Cerebellar nuclear complex (tissue), 1 donor: ENCODE results near the gene ARHGEF4.

Source experiments
- DNase-seq, 2 experiments: peaks; one replicate each; lab custom pipeline; 2025; lab: John Stamatoyannopoulos, UW

ARHGEF4 gene

GRCh38 chr2:131014141-131014540, 177.4 kb downstream of the ARHGEF4 start:
- DNase-seq = no peak

- no peak for DNase-seq
Observed at GRCh38 chr2:131015764-131016163, 179.1 kb downstream of the ARHGEF4 start.

DNA sequence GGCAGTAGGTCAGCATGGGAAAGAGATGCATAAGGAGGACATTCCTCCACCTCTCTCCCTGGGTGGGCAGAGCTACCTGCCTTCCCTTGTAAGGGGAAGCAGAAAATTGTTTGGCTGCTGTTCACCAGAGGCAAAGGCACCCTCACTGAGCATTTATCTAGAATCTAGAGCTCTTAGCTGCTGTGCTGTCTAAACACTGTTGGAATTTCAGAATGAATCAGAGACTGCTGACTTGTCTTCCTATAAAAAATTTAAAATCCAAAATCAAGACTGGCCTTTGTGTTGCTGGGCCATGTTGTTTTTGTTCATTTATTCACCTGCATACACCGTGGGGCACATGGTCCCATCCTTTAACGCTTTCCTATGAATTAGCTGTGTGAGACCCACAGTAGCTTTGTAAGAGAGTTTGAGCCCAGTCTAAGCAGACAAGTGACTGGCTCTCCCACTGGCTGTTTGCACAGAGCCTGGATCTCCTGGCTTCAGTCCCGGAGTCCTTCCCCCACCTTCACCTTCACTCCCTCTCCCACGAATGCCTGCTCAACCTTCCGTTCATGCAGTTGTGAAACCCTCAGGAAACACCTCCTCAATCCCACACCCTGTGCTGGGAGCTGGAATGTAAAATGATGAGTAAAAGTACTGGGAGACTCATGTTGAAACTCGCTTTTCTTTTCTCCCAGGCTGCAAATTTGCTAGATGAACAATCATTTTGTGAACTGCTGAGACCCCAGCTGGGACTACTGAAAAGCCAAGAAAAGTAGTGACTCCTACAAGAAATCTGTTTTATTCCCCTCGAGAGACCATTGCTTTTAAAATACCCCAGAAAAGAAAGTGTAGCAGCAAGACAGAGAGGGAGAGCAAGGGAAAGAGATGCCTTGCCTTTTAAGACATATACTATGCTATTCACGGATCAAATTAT, 180.4 kb downstream of the ARHGEF4 start:
- no peak for DNase-seq

DNA sequence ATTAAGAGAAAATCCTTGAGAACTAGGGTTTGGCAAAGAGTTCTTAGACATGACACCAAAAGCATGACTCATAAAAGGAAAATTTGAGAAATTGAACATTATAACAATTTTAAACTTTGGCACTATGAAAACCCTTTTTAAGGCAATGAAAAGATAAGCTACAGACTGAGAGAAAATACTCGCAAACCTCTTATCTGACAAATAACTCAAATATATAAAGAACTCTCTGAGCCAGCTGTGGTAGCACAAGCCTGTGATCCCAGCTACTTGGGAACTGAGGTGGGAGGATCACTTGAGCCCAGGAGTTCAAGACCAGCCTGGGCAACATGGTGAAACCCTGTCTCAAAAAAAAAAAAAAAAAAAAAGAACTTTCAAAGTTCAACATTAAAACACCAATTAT, 186.0 kb downstream of the ARHGEF4 start:
- no peak for DNase-seq

DNA sequence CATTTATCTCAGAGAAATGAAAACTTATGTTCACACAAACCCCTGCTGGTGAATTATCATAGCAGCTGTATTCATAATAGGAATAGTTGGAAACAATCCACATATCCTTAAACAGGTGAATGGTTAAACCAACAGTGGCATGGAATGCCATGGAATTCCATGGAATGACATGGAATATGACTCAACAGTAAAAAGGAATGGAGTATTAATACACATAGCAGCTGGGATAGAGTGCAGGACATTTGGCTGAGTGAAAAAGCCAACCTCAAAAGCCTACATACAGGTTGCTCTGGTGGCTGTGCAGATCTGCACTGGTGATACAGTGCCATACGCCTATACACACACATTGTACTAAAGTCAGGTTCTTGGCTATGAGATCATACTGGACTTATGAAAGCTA, 187.0 kb downstream of the ARHGEF4 start:
- no peak for DNase-seq

DNA sequence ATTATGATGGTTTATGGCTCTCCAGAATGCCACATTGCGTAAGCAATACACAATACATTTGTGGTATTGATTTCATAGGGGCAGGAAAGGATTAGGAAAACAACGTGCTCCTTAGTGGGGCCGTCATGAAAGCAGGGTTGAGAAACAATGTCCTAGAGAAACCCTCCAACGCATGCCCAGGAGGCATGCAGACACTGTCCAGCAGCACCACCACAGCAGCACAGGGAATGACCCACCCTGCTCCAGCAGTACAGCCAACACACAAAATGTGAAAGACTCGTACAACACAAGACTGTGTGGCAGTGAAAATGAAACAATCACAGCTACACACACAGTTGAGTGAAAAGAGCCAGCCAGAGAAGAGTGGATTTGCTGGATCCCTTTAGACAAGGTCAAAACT, 190.2 kb downstream of the ARHGEF4 start:
- no peak for DNase-seq

DNA sequence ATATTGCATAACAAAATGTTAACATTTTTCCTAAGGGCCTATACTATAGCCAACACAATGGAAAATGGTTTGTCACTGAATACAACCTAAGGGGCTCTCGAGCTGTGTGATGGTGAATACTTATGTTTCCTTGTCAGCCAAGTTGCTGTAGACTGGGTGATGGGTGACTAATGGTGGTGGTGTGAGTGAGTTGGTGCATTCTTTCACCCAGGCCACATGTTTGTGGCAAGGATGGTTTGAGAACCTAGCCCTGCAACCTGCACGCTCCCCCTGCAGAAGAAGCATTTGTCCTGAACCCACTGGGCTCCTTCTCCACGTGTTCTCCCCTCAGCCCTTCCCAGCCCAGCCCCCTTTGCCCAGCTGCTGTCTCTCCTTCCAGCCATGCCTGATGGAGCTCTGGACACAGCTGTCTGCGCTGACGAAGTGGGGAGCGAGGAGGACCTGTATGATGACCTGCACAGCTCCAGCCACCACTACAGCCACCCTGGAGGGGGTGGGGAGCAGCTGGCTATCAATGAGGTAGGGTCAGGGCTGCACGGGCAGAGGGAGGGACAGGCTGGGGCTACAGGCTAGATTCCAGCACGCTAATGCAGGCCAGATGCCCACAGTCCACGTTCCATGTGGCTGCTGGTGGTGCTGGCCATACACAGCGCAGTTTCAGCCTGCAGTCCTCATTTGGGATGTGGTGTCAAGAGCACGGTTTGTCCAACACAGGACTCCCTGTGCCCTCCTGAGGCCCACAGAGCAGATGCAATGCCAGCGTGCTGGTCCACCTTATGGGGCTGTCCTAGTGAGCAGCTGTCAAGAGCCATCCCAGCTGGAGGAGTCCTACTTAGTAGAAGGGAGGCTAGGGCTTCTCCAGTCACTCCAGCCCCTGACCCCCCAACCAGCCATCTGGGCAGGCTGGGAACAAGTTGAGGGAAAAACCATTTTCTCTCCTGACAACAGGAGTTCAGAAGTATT, 191.1 kb downstream of the ARHGEF4 start:
- no peak for DNase-seq

GRCh38 chr2:131029812-131030211, 193.1 kb downstream of the ARHGEF4 start:
- no peak for DNase-seq

DNA sequence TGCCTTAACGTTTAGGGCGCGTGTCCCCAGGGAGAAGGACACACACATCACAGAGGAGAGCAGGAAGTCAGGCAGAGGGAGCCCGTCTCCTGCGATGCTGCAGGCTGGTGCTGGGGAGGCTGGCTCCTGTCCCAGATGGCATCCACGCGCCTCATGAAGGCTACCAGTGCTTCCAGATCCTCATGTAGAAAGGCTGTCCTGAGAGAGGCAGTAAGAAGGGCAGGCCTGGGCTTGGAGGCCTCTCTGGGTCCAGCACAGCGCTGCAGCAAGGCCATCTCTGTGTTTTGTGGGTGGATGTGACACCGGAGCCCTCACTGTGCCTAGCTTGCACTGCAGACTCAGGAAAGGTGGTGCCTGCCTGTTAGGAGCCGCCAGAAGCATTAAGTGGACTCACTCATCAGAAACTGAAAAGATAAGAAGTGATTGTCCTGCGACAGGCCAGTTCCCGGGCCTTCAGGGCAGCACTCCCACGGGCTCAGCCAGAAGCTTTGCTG, 193.8 kb downstream of the ARHGEF4 start:
- no peak for DNase-seq

DNA sequence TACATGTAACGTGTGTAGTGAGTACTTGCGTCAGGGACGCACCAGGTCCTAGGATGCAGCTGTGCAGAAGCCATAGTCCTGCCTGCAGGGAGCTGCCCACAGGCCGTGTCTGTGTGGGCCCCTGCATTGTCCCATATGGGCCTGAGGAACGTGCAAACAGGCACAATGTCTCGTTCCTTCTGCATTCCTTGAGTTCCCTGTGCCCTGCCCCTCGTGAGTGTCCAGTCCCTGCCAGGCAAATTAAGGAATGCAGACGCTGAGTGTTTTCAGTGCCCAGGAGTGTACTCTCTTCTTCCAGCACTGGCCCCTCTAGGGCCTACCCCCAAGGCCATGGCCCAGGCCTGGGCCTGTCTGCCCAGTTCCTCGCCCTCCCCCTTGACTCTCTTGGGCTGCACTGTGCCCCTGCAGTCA, 194.7 kb downstream of the ARHGEF4 start:
- no peak for DNase-seq

DNA sequence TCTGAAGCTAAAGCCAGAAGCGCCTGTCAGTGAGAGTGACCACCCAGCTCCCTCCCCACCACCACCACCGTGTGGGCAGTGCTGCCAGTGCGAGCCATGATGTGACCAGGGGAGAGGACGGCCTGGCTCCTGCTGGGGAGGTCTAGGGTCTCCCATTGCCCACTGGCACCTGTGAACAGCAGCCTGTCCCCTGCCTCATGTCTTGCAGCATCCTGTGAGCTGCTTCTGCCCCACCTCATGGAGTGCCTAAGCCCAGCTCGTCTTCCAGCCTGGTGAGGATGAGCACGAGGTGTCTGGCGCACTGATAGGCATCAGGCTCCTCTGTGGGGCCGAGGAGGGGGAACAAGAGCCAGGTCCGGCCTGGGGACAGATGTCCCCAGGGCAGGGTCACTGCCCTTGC, 195.2 kb downstream of the ARHGEF4 start:
- DNase-seq = no peak

- DNase-seq = no peak
Observed at GRCh38 chr2:131032393-131032836, 195.7 kb downstream of the ARHGEF4 start.

DNA sequence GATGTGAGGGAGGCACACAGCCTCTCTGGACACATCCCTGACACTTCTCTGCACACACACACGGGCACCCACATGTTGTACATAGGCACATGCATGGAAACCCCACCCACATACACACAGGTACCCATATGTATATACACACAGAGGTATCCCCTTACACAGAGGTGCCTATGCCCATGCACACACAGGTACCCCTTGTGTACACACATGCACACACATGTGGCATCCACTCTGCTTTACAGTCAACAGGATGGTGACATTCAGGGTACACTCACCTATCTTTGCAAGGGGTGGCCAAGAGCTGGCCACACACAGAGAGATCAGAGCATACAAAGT, 197.0 kb downstream of the ARHGEF4 start:
- no peak for DNase-seq

GRCh38 chr2:131034122-131035051, 197.7 kb downstream of the ARHGEF4 start:
- no peak for DNase-seq

- DNase-seq = no peak
Observed at GRCh38 chr2:131035112-131035825, 198.6 kb downstream of the ARHGEF4 start.

DNA sequence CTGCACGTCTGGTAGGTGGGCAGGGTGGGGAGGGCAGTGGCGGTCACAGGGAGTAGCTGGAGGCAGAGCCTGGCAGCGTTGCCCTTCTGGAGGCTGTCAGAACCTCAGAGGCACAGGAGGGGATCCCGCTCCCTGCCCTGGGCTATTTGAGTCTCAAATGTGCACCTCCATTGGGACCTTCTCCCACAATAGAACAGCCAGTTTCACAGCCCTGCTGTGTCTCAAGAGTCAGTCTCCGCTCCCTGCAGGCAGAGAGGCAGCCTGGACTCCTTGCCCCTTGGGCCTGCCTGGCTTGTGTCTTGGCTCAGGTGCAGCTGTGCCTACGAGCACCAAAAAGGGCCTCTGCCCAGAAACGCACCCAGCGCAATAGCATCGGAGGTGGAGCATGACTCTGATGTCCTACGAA, 199.1 kb downstream of the ARHGEF4 start:
- DNase-seq = no peak

DNA sequence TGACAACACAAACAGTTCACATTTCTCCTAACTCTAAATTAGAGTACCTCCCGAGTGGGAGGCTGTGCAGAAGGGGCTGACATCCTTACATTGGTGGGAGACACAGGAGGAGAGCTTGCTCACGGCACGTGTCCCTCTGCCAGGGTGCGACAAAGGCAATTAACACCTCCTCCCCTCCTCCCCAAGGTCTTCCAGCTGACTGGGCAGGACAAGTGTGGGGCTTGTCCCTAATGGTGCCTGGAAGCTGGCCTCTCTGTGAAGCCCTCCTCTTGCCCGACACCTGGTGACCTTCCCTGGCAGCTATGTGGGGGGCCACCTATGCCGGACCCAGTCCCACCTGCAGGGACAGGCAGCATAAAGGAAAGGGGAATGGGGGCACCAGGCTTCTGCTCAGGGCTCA, 199.6 kb downstream of the ARHGEF4 start:
- no peak for DNase-seq

DNA sequence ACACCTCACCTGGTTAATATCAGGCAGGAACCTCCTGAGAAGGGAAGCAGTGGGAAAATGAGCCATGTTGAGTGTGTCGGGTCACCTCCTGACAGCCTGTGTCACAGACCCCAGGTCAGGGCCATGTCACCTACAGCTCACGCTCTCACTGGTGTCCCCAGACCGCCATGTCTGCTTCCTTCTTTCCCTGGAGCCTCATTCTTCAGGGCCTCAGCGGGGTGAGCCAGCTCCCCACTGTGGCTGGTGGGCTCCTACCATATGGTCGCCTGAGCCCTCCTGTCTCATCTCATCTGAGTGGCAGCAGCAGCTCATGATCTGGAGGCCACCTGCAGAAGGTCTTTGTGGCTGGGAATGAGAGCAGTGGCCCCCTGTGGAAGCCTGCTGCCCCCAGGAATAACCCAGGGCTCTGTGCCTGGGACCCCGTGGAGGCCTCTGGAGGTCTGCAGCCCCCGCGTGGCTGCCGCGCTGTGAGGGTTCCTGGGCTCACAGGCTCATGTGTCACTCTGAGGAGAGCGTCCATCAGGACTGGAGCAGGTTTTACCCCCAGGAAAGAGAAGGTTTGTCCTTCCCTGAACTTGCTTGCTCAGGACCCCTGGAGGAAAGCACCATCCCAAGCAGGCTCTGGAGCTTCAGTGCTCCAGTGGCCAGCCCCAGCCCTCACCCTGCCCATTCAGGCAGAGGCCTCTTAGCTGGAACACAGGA, 200.1 kb downstream of the ARHGEF4 start:
- DNase-seq = no peak

- DNase-seq = no peak
Observed at GRCh38 chr2:131037398-131038257, 200.9 kb downstream of the ARHGEF4 start.
